Right forelimb (tissue), 1 donor: ENCODE measurements around the gene GIPC2.
"Not testable (repeated sequence)": the region's sequence is repeated elsewhere in the genome, so short reads cannot be mapped to it uniquely, and the experiment has no call there.

Source experiments
- DNase-seq: peaks from one replicate; pipeline ENCODE4 v3.0.0-alpha.2; 2018

Gene GIPC2, protein sequence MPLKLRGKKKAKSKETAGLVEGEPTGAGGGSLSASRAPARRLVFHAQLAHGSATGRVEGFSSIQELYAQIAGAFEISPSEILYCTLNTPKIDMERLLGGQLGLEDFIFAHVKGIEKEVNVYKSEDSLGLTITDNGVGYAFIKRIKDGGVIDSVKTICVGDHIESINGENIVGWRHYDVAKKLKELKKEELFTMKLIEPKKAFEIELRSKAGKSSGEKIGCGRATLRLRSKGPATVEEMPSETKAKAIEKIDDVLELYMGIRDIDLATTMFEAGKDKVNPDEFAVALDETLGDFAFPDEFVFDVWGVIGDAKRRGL

DNA sequence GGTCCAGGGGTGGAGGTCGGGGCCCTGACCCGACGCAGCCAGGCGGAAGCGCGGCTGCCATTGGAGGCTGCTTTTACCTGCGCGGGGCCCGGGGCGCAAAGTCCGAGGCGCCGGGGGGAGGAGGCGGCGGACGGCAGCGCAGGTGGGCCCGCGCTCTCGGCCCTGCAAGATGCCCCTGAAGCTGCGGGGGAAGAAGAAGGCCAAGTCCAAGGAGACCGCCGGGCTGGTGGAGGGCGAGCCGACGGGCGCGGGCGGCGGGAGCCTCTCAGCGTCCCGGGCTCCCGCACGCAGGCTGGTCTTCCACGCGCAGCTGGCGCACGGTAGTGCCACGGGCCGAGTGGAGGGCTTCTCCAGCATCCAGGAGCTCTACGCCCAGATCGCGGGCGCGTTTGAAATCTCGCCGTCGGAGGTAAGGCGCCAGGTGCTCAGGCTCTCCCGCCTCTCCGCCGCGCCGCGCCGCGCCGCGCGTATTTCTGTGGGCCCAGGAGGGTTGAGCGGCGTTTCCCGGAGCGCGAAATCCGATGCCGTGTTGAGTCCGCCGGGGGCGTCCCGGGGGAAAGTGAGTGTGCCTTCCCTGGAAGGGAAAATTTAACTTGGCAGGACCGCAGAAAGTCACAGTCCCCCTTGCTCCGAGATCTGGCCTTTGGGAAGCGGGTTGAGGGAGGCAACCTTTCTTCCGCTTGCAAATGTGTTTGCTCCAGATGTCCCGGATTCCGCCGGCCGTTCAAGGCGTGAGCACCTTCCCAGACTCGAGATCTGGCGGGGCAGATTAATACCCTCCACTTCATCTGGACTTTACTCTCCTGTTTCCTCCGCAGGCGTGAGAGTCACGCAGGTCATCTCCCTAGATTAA is at the start of gene GIPC2:
Gene GIPC2 (plus strand): TSS at position 41 of the 853 bp plus-strand sequence. CDS start 129 bp downstream, at position 170.
- peak; percentile 54 for DNase-seq

- DNase-seq, result no peak
These were observed 49.0 kb upstream of the GIPC2 start for GRCh38 chr1:77996734-77997133.

DNA sequence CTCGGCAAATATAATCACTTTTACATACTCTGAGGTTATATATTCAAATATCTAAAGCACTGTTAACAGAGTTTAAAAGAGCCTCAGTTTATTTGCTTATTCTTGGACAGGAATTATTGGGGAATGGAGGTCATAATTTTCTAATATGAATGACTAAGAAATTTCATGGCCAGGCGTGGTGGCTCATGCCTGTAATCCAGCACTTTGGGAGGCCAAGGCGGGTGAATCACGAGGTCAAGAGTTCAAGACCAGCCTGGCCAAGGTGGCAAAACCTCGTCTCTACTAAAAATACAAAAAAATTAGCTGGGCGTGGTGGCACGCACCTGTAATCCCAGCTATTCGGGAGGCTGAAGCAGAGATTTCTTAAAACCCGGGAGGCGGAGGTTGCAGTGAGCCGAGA is 45.2 kb upstream of the GIPC2 start:
- not testable (repeated sequence) for DNase-seq

- DNase-seq, result no peak
These were observed 42.6 kb upstream of the GIPC2 start for GRCh38 chr1:78003070-78003746.

- DNase-seq, result peak; percentile 70
These were observed 41.7 kb upstream of the GIPC2 start for GRCh38 chr1:78003882-78004718.

- DNase-seq, result peak; percentile 68
These were observed 40.9 kb upstream of the GIPC2 start, which contains the start of gene DNAJB4 for GRCh38 chr1:78004719-78005447. Gene DNAJB4 (plus strand): TSS chr1:78004939. CDS start chr1:78005111, 172 bp downstream.

- no peak for DNase-seq
These were observed 40.4 kb upstream of the GIPC2 start for GRCh38 chr1:78005448-78005722.

GRCh38 chr1:78005755-78006154 is 40.0 kb upstream of the GIPC2 start:
- DNase-seq, result no peak

- no peak for DNase-seq
These were observed 39.2 kb upstream of the GIPC2 start for GRCh38 chr1:78006521-78006920.

- no peak for DNase-seq
These were observed 38.0 kb upstream of the GIPC2 start for GRCh38 chr1:78007677-78008341.

DNA sequence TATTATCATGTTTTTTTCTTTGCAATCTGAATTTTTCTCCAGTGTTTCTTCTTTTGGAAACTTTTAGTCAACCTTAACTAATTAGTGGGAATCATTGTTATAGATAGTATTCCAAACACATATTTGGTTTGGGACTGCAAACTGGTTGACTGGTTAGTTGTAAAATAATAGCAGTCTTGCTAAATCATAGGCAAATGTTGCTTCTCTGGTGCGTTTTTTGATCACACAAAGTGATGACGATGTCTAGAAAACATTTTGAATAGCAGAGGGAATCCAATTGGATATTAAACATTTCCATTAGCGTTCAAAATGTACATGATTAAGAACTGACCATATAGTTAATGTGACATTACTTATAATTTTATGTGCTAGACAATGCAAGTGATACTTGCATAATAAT is 36.5 kb upstream of the GIPC2 start:
- DNase-seq, result no peak

GRCh38 chr1:78009836-78010235 is 35.9 kb upstream of the GIPC2 start:
- DNase-seq, result no peak

- DNase-seq, result no peak
These were observed 34.7 kb upstream of the GIPC2 start for GRCh38 chr1:78011050-78011449.

- DNase-seq, result no peak
These were observed 30.6 kb upstream of the GIPC2 start for GRCh38 chr1:78015148-78015547.

- DNase-seq, result no peak
These were observed 26.7 kb upstream of the GIPC2 start for GRCh38 chr1:78019024-78019423.

DNA sequence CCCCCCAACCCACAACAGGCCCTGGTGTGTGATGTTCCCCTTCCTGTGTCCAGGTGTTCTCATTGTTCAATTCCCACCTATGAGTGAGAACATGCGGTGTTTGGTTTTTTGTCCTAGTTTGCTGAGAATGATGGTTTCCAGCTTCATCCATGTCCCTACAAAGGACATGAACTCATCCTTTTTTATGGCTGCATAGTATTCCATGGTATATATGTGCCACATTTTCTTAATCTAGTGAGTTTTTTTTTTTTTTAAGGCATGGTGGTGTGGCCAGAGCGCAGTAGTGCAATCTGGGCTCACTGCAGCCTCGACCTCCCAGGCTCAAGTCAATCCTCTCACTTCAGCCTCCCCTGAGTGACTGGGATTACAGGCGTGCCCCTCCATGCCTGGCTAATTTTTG is 24.6 kb upstream of the GIPC2 start:
- not testable (repeated sequence) for DNase-seq

DNA sequence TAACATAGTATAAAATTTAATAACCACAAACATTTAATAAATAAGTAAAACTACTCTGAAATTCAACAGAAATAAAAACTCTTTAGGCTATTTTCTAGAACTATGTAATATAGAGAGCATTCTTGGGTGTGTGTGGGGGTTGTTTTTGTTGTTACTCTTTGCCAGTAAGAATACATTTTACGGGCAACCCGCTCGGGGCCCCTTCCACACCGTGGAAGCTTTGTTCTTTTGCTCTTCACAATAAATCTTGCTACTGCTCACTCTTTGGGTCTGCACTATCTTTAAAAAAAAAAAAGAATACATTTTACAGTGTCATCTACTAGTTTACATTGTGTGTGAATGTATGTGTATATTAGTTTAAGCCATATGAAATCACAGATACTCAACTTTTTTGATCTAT is 16.0 kb upstream of the GIPC2 start:
- no peak for DNase-seq

DNA sequence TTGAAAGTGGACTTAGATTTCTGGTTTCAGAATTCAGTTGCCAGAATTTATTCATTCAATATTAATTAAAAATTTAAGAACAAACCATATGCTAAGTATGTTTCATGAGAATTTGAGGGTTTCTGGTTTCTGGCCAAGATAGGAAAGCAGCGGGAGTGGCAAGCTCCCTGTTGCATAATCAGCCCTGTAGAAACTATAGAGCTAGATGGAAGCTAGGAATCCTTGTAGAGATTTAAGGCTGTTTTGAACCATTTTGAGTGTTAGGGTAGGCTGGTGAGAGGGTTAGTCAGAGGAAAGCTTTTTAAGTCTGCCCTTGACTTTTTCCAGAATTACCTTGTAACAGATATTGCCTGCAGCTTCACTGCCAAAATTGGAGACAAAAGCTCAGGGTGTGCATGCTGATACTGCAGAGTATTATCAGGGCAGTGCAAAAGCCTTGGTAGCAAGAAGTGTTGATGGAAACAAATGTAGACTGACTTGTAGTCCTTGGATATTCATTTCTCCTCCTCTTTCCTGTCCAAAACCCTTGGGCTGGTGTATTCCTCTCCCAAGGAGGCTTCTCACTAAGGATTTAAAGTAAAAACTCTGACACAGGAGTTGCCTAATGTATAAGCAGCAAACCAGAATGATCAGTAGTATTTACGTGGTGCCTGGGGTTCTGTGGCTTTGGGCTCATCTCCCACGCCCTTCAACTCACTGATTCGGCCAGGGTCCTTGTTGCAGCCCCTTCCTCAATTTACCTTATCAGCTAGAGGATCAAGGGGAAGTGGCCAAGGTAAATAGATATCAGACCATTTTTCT is 12.6 kb upstream of the GIPC2 start:
- DNase-seq, result no peak

- DNase-seq, result no peak
These were observed 12.0 kb upstream of the GIPC2 start for GRCh38 chr1:78033797-78034172.

- DNase-seq, result no peak
These were observed 10.6 kb upstream of the GIPC2 start for GRCh38 chr1:78035121-78035520.

GRCh38 chr1:78036450-78036849 is 9.3 kb upstream of the GIPC2 start:
- no peak for DNase-seq
